DND-41 (cell line): ENCODE results near the gene USP12.

Experiments used
- ATAC-seq: fragments of 200-7000 bp; cut with Tn5 transposase; 3 replicates; pipeline ENCODE4 v1.9.1; 2021; ENCODE audit warnings: low read depth; ENCODE audit not compliant: insufficient read depth
- DNase-seq: peaks from one replicate; pipeline ENCODE4 v3.0.0-alpha.2; 2020
- H2AFZ ChIP-seq: 2 replicates; pipeline ENCODE4 v1.6.0; 2012; ENCODE audit warnings: low read depth, low read length
- H3K27ac ChIP-seq: 2 replicates; pipeline ENCODE4 v1.5.1; 2012; ENCODE audit warnings: low read length, inconsistent platforms
- H3K27me3 ChIP-seq: fragments of 200-600 bp; sonication (generic); 2 replicates; pipeline ENCODE4 v1.6.0; 2012; ENCODE audit warnings: low read length, mild to moderate bottlenecking, inconsistent platforms; ENCODE audit not compliant: insufficient read depth, poor library complexity
- H3K36me3 ChIP-seq: 2 replicates; pipeline ENCODE4 v1.5.1; 2012; ENCODE audit warnings: low read length, inconsistent platforms; ENCODE audit not compliant: insufficient read depth
- H3K4me1 ChIP-seq: 2 replicates; pipeline ENCODE4 v1.5.1; 2012; ENCODE audit warnings: mild to moderate bottlenecking, low read length; ENCODE audit not compliant: insufficient read depth
- H3K4me2 ChIP-seq: 2 replicates; pipeline ENCODE4 v1.6.0; 2012; ENCODE audit warnings: mild to moderate bottlenecking, moderate library complexity, low read length, inconsistent platforms; ENCODE audit not compliant: insufficient read depth
- H3K4me3 ChIP-seq, 2 experiments: fragments of 200-600 bp in 1 of 2; shearing (Covaris generic) in 1 of 2; 2 replicates each; pipeline ENCODE4 v1.5.1; 2012 to 2016; ENCODE audit warnings: inconsistent platforms in 2 of 2, low read length in 2 of 2, mild to moderate bottlenecking in 2 of 2, low read depth in 1 of 2, moderate library complexity in 1 of 2
- H3K79me2 ChIP-seq: 2 replicates; pipeline ENCODE4 v1.6.0; 2012; ENCODE audit warnings: low read length, inconsistent platforms; ENCODE audit not compliant: insufficient read depth
- H3K9ac ChIP-seq: 2 replicates; pipeline ENCODE4 v1.6.0; 2012; ENCODE audit warnings: low read depth, mild to moderate bottlenecking, inconsistent platforms, low read length, moderate library complexity
- H3K9me3 ChIP-seq: 2 replicates; pipeline ENCODE4 v1.5.1; 2012; ENCODE audit warnings: low read length, moderate library complexity, mild to moderate bottlenecking, inconsistent platforms; ENCODE audit not compliant: insufficient read depth, severe bottlenecking
- H4K20me1 ChIP-seq: 2 replicates; pipeline ENCODE4 v1.6.0; 2012; ENCODE audit warnings: low read length; ENCODE audit not compliant: insufficient read depth
- CTCF ChIP-seq: IDR thresholded peaks from 2 replicates; pipeline ENCODE4 v1.5.1; 2012; ENCODE audit warnings: borderline replicate concordance, low read length, moderate library complexity, mild to moderate bottlenecking; ENCODE audit not compliant: poor library complexity, severe bottlenecking; ENCODE audit errors: extremely low read depth
- EZH2 ChIP-seq: IDR thresholded peaks from 3 replicates; pipeline ENCODE4 v1.6.1; 2012; ENCODE audit warnings: borderline replicate concordance, low read depth, mild to moderate bottlenecking, moderate library complexity, low read length, inconsistent platforms; ENCODE audit not compliant: severe bottlenecking

Gene USP12

GRCh38 chr13:27117952-27118351, 53.7 kb downstream of the USP12 start:
- no peak overlapping the region for H3K4me3 ChIP-seq
- H3K27ac ChIP-seq = no peak overlapping the region
- TF ChIP-seq CTCF = no peak
- no peak for TF ChIP-seq EZH2
- DNase-seq (no peak), ATAC-seq (no peak)
- H3K9me3 ChIP-seq = no peaks in the 10 kb centered on the region
- no peak overlapping the region for H2AFZ ChIP-seq
- peaks cover 76% of the 10 kb centered on the region for H3K79me2 ChIP-seq
- no peaks in the 10 kb centered on the region for H3K27me3 ChIP-seq
- no peak overlapping the region for H3K9ac ChIP-seq
- H3K4me1 ChIP-seq = no peaks in the 10 kb centered on the region
- peaks cover 15% of the 10 kb centered on the region; the same call in 1 of the 2 replicates for H3K36me3 ChIP-seq
- H4K20me1 ChIP-seq = peaks cover 26% of the 10 kb centered on the region
- no peak overlapping the region for H3K4me2 ChIP-seq

- Histone ChIP-seq H3K27ac (no peak overlapping the region), H4K20me1 (peaks cover 26% of the 10 kb centered on the region), H3K4me1 (no peaks in the 10 kb centered on the region), H3K4me3 (no peak overlapping the region), H3K9me3 (no peaks in the 10 kb centered on the region), H3K79me2 (peaks cover 78% of the 10 kb centered on the region), H3K4me2 (no peak overlapping the region), H3K27me3 (no peaks in the 10 kb centered on the region), H3K36me3 (peaks cover 18% of the 10 kb centered on the region; the same call in 1 of the 2 replicates), H3K9ac (no peak overlapping the region), H2AFZ (no peak overlapping the region)
- no peak for ATAC-seq
- no peak for DNase-seq
- TF ChIP-seq EZH2 (no peak), CTCF (no peak)
Observed at GRCh38 chr13:27117158-27117557, 54.5 kb downstream of the USP12 start.

- Histone ChIP-seq H3K9ac (no peak overlapping the region), H3K36me3 (peaks cover 18% of the 10 kb centered on the region; the same call in 1 of the 2 replicates), H3K27me3 (no peaks in the 10 kb centered on the region), H3K4me1 (no peaks in the 10 kb centered on the region), H3K9me3 (no peaks in the 10 kb centered on the region), H4K20me1 (peaks cover 11% of the 10 kb centered on the region), H3K4me3 (no peak overlapping the region), H3K27ac (no peak overlapping the region), H2AFZ (no peak overlapping the region), H3K4me2 (no peak overlapping the region), H3K79me2 (peaks cover 62% of the 10 kb centered on the region)
- TF ChIP-seq EZH2 = no peak
- ATAC-seq (no peak), DNase-seq (no peak)
Observed at GRCh38 chr13:27113436-27113835, 58.2 kb downstream of the USP12 start.

- ATAC-seq = no peak
- peaks cover 18% of the 10 kb centered on the region; the same call in 1 of the 2 replicates for H3K36me3 ChIP-seq
- DNase-seq = no peak
- H2AFZ ChIP-seq = no peak overlapping the region
- no peak overlapping the region for H3K4me3 ChIP-seq
- TF ChIP-seq CTCF (no peak), EZH2 (no peak)
- no peak overlapping the region for H3K9ac ChIP-seq
- no peak overlapping the region for H3K4me2 ChIP-seq
- no peak overlapping the region for H3K27ac ChIP-seq
- H3K9me3 ChIP-seq = no peaks in the 10 kb centered on the region
- peaks cover 49% of the 10 kb centered on the region for H3K79me2 ChIP-seq
- H3K27me3 ChIP-seq = no peaks in the 10 kb centered on the region
- H3K4me1 ChIP-seq = no peaks in the 10 kb centered on the region
- H4K20me1 ChIP-seq = peaks cover under 1% of the 10 kb centered on the region; the same call in 1 of the 2 replicates
Observed at GRCh38 chr13:27112006-27112405, 59.6 kb downstream of the USP12 start.
